HG03060 (cell line): Measurements from ENCODE around the gene HLTF.
"Not testable (repeated sequence)": the region's sequence is repeated elsewhere in the genome, so short reads cannot be mapped to it uniquely, and the experiment has no call there.

Source experiments
- ATAC-seq: cut with Tn5 transposase; IDR thresholded peaks from one replicate; pipeline ENCODE4 v1.9.1; 2021; ENCODE audit warnings: low read depth, moderate number of reproducible peaks; ENCODE audit not compliant: unreplicated experiment

HLTF gene

DNA sequence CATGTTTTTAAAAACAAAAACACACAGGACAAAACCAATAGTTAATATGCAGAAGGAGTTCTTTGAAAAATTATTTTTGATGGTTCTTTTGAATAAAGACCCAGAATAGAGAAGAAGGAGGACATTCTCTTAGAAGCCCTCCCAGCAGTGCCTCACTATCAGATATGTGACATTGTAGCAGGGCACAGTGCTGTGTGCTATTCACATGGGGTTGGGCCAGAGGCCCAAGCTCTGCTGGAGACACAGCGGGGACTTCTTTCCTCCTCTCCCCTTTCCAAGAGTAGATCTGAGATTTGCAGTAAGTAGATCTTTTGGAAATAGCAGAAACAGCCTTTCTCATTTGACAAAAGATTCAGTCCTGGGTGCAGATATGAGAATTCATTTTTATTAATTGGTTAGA is 88.7 kb downstream of the HLTF start:
- no peak for ATAC-seq

DNA sequence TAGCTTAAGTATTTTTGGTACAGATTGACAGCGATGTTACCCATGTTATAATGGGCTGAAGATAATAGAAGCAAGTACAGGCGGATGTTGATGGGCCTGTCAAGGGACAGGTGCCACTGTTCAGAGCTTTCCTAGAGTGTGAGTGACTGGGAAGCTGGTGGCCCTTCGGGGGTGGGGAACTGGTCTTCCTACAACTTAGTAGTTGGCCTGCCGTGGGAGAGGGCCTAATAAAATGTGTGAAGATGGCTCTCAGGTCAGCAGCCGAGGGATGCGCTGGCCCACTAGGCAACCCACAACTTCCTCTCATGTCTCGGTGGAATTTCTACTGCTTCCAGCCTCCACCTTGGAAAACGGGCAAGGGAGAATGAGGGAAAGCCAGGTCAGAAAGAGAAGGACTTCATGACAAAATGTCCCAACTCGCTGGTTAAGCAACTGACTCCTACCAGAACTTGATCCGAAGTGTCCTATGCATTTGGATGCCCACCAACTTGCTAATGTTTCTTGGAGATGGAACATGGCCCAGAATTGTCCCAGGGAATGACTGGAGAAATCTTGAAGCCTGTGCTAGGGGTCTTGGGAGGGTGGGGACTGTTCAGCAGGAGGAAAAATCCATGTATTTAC is 93.6 kb downstream of the HLTF start:
- ATAC-seq = no peak

DNA sequence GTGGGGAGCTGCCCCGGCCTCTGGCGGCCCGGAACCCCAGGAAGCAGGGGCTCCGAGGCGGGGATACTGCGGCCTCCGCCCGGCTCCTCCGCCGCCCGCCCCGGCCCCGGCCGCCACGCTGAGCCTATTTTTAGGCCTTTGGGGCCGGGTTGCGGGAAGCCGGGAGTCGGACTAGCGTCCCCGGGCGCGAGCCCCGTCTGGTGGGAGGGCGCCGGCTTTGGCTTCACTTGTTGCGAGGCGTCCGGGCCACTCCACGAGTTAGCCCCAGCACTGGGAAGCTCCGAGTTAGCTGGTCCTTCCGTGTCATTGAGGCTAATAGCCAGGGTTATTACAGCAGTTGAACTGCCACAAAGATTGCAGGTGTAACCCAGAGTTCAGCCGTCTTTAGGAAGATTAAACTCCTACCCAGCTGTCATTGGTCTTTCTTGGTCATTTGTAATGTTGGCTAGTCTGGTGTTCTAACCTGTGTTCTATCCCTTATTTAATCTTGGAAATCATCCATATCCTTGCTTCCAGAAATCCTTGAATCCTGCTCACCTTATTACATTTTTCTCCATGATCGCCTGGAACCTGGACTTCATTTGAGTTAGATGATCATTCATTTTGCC is 94.2 kb downstream of the HLTF start:
- ATAC-seq = no peak

DNA sequence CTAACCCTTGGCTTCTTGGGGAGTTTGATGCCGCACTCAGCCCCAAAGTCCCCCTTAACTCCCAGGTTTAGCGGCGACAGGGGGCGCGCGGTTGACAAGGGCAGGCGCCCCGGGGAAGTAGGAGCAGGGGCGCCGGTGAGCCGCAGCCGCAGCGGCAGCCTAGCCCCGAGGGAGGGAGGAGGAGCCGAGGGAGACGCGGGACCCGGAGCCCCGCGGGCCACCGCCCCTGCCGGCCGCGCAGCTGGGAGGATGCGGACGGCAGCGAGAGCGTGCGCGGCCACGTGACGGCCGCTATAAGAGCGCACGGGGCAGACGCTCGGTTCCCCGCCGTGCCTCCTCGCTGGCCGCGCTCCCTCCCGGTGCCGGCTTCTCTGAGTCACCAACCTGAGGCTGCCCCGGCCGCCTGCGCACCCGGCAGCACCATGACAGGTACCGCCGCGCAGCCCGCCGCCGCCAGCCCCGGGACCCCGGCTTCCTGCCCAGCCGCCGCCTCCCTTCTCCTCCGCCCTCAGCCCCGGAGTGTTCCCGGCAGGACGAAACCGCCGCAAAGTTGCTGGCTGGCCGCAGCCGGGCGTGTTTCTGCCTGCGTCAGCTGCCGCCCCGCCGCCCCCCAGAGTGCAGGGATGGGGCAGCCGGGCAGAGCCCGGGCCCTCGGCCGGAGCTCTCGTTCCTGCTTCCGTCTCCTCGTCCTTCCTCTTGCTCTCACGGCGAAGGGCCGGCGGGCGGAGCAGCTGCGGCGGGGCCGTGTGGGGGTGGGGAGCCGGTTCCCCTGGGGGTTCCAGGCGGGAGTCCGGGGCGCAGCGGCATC is 94.9 kb downstream of the HLTF start, which contains the start of gene GYG1:
Gene GYG1 (plus strand): TSS at position 322 of the 808 bp plus-strand sequence. CDS start 101 bp downstream, at position 423.
- peak; percentile 62 for ATAC-seq

DNA sequence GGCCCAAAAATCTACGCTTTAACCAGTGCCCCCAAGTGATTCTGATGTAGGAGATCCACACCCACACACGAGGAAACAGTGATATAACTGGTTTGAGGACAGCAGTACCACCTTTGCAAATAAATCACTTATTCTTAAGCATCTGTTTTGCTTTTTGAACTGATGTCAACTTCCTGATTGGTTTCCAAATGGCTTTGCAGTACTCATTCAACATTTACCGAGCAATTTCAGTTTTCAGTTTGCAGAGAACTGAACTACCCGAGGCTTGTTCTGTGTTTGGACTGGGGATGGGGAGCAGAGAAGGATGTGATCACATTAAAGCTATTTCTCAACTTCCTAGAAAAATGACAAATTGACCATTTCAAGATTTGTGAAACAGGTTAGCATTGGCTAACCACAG is 96.1 kb downstream of the HLTF start:
- ATAC-seq = peak; percentile 33

DNA sequence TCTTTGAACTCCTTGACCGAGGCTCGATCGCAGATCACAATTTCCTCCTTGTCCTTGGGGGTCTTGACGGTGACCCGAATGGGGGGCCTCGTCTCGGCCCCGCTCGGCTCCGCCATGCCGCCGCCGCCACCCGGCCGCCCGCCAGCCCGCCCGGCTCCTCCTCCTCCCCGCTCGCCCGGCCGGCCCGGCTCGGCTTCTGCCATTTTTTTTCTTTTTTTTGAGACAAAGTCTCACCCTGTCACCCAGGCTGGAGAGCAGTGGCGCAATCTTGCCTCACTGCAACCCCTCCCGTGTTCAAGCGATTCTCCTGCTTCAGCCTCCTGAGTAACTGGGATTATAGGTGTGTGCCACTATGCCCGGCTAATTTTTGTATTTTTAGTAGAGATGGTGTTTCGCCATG is 98.8 kb downstream of the HLTF start:
- not testable (repeated sequence) for ATAC-seq

DNA sequence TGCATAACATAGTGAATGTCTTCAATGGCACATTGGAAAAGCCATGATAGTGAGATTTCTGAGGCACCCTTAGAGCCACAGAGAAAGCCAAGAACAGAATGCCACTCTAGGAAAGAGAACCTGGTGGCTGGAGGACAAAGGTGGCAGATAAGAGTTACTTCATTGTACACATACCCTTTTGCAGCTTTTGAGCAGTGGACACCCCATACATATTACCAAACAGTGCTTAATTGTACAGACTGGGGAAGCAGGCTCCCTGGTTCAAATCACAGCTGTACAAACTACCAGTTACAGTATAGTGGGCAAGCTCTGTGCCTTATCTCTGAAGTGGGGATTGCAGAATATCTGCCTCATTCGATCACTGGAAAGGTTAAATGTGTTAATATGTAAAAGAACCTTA is 105.1 kb downstream of the HLTF start:
- no peak for ATAC-seq
